Body of pancreas (tissue), 4 donors: ENCODE measurements around the gene LAMA2.

Source experiments
- CTCF ChIP-seq, 7 experiments: fragments of 450-650 bp in 4 of 7; fragments of 200-600 bp in 3 of 7; sonication (generic) in 3 of 7; IDR thresholded peaks; one replicate each; pipeline ENCODE4 v1.5.1; 2016 to 2019; ENCODE audit warnings: antibody characterized with exemption in 7 of 7
- POLR2A ChIP-seq, 3 donors: fragments of 450-650 bp; IDR thresholded peaks; one replicate each; pipeline ENCODE4 v1.6.1; 2016; ENCODE audit warnings: antibody characterized with exemption in 3 of 3, mild to moderate bottlenecking in 2 of 3

DNA sequence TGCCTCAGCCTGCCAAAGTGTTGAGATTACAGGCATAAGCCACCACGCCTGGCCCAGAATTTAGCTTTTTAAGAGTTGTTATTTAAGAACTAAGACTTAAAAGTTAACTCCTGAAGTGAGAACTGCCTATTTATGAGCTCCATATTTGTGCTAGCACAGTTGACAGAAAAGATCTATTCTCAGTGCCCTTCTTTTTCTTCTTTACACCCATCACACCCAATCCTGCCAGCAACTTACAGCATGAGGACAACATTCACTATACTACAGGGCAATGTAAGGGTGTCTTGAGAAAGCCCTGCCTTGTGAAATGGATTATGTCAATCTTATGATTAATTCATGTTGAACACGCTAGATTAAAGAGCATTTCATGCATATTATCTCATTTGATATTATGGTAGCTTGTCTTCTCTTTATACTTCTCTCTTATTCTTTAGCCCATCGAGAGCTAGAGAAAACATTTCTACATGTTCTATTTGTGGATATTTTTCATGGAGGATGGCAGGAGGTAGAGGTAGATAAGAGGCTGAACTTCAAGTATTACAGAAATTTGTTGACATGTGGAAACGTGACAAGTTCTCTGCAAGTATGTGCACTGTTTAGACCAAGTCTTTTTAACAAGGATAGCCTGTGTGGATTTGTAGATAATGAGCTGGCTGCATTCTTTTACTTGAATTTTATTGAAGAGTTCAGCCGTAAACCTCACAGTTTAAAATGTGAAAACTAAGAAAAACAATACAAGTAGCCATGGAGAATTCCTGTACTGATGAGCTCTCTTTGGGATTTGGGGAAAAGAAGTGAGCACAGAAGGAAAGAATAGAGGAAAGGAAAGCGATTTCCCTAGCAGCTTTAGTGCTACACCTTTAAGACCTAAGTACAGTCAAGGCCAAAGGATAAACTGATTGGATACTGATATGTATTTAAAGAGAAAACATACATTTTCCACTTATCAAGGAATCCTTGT lies 614.8 kb downstream of the LAMA2 start:
- no peak for TF ChIP-seq CTCF (IDR thresholded peaks at IDR 0.05)
- no peak for TF ChIP-seq POLR2A (IDR thresholded peaks at IDR 0.05)
